ENCODE data around the gene CNGB1.
"Not testable (repeated sequence)": the region's sequence is repeated elsewhere in the genome, so short reads cannot be mapped to it uniquely, and the experiment has no call there.

The CNGB1 gene

DNA sequence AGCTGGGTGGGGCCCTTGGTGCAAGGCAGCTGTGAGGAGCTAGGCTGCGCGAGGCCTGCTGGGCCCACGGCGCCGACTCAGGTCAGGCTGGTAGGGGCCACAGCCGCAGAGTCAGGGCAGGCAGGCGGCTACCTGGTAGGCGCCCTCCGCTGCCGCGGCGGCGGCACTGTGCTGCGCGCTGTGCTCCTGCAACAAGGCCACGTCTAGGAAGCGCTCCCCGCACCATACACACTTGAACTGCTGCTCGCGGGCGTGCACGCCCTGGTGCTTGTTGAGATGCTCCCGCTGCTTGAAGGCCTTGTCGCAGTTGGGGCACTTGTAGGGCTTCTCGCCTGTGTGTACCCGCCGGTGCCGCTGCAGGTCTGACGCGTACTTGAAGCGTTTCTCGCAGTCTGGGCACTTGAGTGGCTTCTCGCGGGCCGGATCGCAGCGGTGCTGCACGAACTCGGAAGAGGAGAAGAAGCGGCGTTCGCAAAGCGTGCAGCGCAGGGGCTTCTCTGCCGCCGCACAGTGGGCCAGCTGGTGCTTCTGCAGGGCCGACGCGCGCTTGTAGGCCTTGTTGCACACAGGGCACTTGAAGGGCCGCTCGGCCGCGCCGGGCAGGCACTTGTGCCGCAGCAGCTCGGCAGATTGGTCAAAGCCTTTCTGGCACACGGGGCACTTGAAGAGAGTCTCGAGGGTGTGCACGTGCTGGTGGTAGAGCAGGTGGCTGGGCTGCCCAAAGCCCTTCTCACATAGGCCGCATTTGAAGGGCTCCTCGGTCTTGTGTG, 25.7 kb upstream of the CNGB1 start:
- no peak for DNase-seq

DNA sequence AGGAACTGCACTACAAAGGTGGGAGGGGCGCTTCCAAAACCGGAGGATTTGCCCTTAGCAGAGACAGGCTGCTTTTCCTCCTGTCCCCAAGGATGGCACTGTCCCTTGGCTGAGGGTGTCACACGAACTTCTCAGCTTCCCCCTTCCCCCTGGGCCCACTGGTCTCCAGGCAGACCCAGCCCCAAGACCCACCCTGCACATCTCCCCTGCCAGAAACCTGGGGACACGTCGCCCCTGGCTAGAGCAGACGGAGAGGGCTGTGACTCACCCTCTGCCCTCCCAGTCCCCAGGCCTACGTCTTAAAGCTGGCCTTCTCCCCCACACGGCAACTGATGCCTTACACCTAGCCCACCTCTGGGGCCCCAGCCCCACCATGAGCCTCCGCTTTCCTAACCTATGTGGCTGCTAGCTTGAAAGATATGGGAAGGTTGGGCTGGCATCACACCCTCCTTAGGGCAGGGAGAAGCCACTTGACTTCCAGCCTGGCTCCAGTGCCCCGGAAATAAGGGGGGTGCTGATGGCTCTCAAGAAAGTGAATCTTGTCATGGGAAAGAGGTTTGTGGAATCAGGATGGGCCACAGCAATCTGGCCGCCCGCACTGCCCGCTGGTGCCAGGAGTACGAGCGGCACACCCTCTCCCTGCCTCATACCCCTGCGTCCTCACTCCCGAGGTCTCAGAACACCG, 24.9 kb upstream of the CNGB1 start:
- DNase-seq: no peak

DNA sequence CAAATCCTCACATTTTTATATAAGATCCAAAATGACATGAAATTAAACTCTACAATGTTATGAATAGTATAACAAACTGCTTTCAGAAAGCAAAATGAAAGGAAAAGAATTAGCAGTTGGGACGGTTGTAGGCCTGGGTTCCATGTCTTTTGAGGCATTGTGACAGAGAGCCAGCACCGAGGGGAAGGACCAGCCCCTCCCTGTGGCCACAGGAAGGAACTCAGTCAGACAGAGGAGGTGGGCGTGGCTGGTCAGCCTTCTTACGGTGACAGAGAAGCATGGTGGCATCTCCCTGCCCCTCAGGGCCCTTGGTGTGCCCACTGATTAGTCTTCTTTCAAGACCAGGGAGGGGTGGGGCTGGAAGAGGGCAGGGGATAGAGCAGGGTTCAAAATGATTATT, 23.9 kb upstream of the CNGB1 start:
- peak; percentile 57 for DNase-seq

DNA sequence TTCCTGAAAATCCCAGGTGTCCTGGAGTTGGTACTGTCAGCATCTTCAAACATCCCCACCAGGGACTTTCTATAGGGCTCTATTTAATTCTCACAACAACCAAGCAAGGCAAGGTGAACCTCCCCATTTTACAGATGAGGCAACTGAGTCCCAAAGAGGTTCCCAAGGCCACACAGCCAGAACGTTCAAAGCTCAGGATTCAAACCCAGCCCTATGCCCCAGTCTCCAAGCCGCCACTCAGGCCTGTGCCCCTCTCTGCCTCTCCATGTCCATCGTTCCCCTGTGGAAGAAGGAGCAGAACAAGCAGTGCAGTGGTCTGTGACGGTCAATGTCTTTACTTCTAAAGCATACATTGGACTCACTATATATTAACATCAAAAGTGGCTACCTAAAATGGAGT, 23.4 kb upstream of the CNGB1 start:
- no peak for DNase-seq

DNA sequence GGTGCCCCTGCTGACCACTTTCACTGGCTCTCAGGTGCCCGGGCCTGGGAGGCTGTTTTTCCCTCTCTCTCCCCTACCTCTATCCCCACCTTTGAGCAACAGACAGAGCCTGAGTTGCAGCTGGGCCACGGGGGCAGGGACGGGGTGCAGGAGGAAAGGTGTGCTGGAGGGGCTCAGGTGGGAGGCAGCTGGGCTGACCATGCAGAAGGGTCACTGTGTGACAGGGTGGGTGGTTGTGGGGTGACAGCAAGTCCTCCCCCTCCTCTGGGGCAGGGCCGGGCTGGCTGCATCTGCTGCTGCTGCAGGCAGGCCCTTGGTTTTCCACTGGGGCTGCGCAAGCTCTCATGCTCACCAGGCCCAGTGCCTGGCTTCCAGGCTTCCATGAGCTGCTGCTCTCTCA, 23.0 kb upstream of the CNGB1 start:
- DNase-seq: no peak

DNA sequence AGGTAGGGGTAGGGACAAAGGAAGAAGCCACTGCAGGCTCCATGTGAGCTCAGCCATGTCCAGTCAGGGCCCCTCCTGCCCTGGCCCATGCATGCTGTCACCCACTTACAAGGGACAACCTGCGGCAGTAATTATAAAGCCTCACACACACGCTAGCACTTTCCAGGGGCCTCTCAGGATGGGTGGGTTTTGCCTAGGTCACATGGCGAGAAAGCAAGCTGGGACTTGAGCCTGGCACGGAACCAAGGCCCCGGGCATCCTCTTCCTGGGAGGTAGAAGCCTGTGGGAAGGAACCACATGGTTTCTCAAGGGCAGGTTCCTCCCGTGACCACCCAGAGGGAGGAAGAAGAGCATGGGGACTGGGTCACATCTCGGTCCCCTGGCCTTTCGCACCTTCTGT, 22.5 kb upstream of the CNGB1 start:
- no peak for DNase-seq

DNA sequence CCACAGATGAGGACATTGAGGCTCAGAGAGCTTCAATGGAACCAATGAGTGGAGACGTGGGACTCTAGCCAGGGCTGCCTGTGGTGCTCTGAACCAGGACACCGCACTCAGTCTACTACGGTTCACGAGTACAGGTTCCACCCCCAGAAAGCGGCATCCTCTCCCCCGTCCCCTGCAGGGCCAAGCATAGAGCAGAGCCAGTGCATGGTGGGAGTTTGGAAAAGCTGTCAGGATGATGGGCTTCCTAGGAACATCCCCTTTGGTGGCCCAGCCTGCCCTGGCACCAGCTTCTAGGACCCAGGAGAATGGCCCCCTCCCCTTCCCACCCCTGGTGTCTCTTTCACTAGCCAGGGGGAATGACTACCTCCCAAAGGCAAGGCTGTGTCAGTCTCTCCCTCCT, 21.2 kb upstream of the CNGB1 start:
- no peak for DNase-seq

DNA sequence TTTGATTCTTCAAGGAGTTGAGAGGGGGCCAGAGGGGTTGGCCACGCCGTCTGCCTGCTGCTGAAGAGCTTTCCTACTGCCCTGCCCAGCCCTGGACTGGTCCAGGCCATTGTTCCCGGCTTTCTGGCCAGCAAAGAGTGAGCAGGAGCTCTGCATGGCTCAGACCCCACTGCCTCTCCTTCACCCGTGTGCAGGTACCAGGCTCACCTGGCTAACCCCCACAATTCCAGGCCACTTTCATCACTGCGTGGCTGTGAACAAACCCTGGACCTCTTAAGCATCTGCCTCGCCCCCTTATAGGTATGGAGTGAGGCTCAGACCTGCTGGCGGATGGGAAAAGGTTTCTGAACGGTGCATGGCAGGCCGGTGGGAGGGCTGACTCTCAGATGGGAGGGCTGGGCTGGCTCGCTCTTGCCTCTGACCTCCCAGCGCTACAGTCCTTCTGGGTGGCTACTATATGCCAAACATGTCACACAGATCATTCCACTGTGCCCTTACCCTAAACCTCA, 20.7 kb upstream of the CNGB1 start:
- DNase-seq: no peak

DNA sequence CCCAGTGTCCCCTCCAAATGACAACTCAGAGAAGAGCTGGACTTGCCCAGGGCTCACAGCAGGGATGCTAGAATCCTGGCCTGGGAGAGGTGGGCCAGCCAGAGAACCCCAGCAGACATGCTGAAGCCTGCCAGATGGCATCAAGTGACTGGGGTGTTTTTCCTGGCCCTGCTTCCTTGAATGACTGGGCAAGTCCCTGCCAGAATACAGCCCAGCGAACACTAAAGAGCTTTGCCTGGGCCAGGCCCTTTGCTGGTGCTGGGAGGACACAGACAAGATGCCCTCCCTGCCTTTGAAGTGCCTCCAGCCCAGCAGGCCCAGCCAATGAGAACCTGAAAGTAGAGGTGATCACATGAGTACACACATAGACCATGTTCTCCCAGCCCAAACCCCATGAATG, 18.0 kb upstream of the CNGB1 start:
- no peak for DNase-seq

DNA sequence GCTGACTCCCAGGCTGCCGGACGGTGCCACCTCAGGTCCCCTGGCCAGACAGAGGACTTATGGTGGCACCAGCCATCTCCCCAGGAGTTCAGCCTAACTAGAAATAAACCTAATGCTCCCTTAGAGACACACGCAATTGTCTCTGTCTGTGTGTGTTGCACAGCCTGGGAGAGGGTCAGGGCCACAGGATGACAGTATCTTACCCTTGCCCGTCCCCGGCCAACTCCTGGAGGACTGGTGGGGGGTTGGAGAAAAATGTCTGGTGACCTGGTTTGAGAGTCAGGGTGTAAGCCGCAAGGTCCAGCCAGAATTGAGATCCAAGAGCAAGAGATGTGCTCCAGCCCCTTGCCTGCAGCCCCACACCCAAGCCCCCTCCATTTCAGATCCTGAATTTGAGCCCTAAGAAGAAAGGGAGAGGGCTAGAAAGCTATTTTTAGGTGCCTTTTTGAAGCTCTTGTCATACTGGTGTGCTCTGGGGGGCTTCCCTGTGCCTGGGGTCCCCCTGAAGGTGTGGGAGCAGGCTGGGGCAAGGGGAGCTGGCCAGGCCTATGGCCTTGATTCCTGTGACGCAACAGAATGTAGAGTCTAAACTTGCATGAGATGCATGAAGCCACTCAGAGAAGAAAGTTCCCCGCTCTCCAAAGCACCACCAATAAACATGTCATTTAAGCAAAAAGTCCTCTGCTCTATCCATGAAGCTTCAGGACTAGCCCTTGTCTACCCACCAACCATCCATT, 16.7 kb upstream of the CNGB1 start:
- DNase-seq: no peak

DNA sequence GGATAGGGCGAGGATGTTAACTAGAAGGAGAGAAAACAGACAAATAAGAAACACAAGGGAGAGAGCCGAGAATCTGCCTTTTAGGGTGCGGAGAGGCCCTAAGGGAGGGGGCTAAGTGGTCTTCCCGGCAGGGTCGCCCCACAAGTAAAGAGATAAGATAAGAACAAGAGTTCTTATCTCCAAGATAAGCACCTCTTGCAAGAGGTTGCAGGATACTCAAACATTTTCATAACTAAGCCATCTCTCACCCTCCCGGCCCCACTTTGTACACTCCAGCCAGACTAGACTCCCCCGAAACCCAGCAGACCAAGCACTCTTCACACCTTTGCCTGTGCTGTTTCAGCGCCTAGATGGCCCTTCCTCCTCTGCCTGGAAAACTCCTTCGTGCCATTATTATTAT, 15.3 kb upstream of the CNGB1 start:
- no peak for DNase-seq

DNA sequence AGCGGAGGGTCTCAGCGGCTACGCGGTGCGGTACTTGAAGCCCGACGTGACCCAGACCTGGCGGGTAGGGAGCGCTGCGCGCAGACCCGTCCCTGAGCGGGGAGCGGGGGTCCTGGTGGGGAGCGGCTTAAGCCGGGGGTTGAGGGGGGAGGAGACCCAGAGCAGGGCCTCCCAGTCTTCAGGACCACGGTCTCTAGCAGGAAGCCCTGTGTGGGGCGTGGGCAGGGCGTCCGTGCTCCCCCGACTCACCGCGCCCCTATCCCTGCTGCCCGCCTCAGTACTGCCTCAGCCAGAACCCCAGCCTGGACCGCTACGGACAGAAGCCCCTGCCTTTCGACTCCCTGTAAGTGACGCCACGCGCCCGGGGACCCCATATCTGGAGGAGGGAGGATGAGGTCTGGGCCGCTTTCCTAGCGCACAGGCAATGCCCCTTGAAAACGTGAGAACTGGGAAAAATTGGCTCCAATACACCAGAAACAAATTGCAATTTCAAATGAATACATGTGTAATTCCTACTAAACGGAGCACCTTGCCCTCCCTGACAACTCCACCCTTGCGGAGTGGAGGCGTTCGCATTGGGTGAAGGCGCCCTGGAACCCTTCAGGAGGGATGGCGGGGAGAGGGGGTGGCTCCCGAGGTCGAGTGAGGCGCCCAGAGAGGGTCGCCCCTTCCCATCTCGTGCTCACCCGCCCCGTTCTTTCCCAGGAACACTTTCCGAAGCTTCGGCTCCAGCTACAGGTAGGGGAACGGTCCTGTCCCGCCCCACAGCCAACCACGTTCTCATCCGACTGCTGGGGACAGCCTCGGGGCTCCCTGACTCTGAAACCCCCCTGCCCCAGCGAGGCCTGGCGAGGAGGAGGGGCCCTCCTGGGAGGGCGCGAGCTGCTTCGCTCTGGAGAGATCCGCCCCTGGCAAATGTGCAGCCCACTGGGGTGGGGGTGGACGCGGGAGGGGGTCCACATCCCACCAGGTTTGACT, 14.6 kb upstream of the CNGB1 start:
- peak; percentile 43 for DNase-seq

DNA sequence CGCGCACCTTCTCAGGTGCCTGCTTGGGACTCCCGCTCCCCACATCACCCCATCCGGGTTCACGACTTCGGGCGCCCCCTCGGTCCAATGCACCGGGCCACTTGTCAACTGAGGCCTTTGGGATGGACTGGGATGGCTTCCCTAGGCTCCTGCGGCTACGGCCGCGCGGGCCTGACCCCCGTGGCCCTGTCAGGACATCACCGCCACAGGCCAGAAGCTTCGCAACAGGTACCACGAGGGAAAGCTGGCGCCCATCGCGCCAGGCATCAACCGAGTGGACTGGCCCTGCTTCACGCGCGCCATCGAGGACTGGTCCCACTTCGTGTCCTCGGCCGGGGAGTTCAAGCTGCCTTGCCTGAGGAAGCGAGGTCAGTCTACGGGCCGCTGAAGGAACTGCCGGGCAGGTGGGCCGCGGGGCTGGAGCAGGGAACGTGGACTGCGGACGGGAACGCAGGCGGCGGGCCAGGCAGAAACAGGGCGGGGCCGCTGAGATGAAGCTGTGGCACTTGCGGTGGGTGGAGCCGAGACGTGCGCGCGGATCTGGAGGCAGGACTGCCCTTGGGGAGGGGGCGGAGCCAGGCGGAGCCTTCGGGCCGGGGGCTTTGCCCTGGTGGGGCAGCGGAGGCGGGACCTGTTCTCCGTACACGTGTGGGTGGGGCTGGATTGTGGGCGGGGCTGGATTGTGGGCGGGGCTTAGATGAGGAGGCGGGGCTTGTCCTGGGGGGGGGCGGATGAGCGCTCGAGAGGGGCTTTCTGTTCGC, 13.7 kb upstream of the CNGB1 start:
- DNase-seq: peak; percentile 96

DNA sequence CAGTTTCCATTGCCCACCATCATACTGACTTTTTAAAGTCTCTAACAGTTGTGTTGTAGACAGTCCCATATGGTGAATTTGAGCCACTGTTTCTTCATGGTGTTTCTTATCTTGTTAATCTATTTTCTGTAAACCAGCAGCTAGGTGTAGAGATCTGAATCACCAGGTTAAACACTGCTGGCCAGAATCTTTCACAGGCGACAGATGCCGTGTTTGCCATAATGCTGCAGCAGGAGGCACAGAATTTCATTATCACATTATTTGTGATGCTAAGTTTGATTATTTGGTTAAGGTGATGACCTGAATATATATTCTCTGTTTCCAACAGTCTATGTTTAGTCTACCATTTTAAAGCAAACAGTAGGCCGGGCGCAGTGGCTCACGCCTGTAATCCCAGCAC, 11.5 kb upstream of the CNGB1 start:
- no peak for DNase-seq

DNA sequence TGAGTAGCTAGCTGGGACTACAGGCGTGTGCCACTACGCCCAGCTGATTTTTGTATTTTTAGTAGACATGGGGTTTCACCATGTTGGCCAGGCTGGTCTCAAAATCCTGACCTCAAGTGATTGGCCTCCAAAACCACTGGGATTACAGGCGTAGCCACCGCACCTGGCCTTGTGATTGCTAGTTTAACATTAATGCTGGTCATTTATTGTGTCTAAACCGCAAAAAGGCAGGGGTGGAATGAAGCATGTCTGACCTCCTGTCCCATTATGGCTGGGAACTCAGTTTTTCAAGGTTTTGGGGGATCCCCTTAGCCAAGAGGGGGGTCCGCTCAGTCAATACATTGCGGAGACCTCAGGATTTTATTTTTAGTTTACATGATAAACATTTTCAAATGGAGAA, 10.7 kb upstream of the CNGB1 start:
- no peak for DNase-seq

DNA sequence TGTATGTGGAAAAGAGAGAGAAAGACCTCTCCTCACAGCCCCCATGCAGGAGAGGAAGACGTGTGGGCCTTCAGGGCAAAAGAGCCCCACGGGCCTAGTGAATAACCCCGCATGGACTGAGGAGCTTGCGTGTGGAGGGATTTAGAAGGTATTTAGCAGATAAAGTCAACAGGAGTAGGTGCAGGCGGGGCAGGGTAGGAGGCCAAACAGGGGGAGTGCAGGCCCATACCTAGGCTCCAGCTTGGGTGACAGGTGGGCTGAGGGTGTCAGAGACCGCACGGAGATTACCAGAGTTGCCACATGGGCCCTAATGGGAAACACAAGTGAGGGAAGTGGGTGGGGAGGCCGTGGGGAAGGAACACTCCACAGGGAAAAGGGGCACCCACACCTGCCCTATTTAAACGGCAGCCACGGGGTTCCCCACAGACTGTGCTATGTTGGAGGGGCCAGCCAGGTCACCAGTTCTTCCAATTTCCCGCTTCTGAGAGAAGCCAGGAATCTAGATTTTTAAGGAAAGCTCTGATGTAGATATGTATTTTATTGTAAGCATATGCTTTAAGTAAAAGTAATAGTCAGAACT, 8.2 kb upstream of the CNGB1 start:
- DNase-seq: no peak

DNA sequence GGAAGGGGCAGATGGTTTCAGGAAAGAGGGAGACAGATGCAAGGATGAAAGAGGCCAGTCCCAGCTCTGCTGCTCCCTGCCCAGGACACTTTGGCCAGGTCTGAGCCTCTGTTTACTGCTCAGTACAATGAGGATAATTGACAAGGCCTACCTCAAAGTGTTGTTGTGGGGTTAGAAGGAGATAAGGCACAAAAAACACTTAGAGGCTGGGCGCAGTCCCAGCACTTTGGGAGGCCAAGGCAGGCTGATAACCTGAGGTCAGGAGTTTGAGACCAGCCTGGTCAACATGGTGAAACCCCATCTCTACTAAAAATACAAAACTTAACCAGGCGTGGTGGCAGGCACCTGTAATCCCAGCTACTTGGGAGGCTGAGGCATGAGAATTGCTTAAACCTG, 7.1 kb upstream of the CNGB1 start:
- not testable (repeated sequence) for DNase-seq

DNA sequence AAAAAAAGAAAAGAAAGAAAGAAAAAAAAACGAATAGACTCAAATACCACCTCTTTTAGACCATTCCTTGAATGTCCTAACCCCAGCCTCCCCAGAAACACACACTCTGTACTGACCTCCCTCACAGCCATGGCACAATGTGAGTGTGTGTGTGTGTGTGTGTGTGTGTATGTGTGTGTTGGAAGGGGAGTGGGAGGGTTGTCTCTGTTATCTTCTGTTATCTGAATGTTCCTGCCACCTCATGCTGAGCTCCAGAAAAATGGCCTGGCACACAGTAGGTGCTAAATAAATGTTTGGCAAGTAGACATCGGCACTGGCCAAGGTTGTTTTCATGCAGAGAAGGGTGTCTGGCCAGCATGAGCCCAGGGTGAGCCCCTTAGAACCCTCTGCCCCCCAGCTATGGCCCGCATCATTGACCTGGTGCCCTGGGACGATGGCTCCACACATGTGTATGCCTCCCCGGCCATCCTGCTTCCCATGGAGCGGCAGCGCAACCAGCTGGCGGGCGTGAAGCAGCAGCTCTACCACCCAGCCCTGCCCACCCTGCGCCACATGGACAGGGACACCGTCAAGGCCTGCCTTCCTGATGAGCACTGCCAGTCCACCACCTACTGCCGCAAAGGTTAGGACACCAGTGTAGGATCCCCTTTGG, 6.6 kb upstream of the CNGB1 start:
- DNase-seq: no peak

DNA sequence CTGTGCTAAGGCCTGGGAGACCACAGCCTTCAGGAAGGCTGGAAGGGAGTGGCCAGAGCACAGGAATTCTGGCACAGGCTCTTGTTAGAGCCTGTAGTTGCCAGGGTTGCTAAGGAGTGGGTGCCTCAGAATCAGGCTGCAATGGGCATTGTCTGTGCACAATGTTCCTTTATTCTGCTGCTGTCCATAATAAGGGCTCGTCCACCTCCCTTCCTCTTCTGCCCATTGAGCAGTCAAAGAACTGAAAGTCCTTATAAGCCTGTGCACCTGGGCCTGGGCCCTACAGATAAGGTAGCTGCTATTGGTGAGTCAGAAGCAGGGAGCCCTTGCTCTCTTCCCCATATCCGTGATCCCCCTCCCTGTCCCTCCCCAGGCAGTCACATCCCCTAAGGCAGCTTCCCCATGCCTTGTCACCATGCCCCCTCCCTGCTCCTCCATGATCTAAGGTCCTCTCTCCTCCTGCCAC, 5.4 kb upstream of the CNGB1 start:
- no peak for DNase-seq

DNA sequence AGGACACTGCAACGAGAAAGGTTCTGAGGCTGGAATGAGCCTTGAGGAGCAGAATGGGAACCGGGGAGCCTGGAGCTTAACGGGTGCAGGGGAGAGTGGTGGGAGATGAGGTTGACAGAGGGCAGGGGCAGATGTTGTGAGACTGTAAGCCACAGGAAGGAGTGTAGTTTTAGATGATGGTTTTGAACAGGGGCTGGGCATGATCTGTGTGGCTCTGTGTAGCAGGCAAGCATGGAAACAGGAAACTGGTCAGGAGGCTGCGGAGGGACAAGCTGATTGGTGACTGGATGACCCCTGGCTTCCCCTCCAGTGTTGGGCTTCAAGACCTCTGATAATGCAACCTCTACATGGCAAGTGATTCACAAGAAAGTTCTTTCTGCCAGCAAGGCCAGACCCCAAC, 1.4 kb upstream of the CNGB1 start:
- DNase-seq: no peak

DNA sequence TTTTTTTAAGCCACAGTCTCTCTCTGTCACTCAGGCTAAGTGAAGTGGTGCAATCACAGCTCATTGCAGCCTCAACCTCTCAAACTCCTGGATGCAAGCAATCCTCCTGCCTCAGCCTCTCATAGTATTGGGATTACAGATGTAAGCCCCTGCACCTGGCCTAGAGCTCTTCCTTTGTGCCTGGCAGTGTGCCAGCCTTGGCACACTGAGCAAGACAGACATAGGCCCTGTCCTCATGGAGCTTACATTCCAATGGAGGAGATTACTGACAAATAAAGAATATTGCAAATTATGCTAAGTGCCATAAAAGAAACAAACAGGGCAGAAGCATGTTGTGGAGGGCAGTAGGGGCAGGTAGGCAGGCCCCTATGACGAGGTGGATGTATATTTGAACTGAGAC, 920 bp upstream of the CNGB1 start:
- DNase-seq: no peak
